Endothelial cell of umbilical vein (primary cell): ENCODE data around the gene SLFN5. TPM values are rescaled to one million over a fixed set of nuclear protein-coding genes. Genes with fewer than 3 reads are reported as not detected.

ENCODE experiments used
- BruUV-seq: library from RNA; stranded (reverse); fragments of 400-500 nt; replicated peaks from 2 replicates; lab custom pipeline; 2021; lab: Mats Ljungman, UMichigan
- CTCF ChIA-PET: fragments of 300-600, 350-600 bp; sonication (Branson Sonifier 250); formaldehyde crosslinking; loops from one replicate; lab custom pipeline; 2021; ENCODE audit warnings: antibody characterized with exemption, inconsistent platforms; lab: Charles Lee
- POLR2A ChIA-PET: fragments of 300-600, 350-600 bp; sonication (Branson Sonifier 250); formaldehyde crosslinking; loops from one replicate; lab custom pipeline; 2021; ENCODE audit warnings: antibody characterized with exemption, inconsistent platforms; lab: Charles Lee
- DNase-seq: peaks from one replicate; pipeline ENCODE4 v3.0.0-alpha.2; 2011; ENCODE audit warnings: low read depth, low spot score
- FAIRE-seq: peaks from 2 replicates; lab custom pipeline; 2011; peaks lifted over from hg19 to GRCh38; lab: Jason Lieb, UNC
- H2AFZ ChIP-seq: 2 replicates; pipeline ENCODE4 v1.6.0; 2012; ENCODE audit warnings: low read depth, low read length, control low read depth, inconsistent platforms
- H3K27ac ChIP-seq: 2 replicates; pipeline ENCODE4 v1.5.1; 2011; ENCODE audit warnings: low read depth, mild to moderate bottlenecking, control low read depth, low read length, moderate library complexity; ENCODE audit not compliant: insufficient read depth
- H3K27me3 ChIP-seq, 2 experiments: 2 replicates each; pipeline versions ENCODE4 v1.6.0 to v1.6.1; 2011; ENCODE audit warnings: low read length in 2 of 2, mixed read lengths in 1 of 2; ENCODE audit not compliant: control insufficient read depth in 2 of 2, insufficient read depth in 2 of 2
- H3K36me3 ChIP-seq, 2 experiments: 2 replicates in 1 of 2; 3 replicates in 1 of 2; pipeline ENCODE4 v1.5.1; 2011; ENCODE audit warnings: low read length in 2 of 2, mild to moderate bottlenecking in 1 of 2, moderate library complexity in 1 of 2; ENCODE audit not compliant: control insufficient read depth in 2 of 2, insufficient read depth in 2 of 2; ENCODE audit errors: extremely low read depth in 1 of 2
- H3K4me1 ChIP-seq: 3 replicates; pipeline ENCODE4 v1.5.1; 2011; ENCODE audit warnings: mild to moderate bottlenecking, low read length; ENCODE audit not compliant: control insufficient read depth, insufficient read depth; ENCODE audit errors: extremely low read depth
- H3K4me2 ChIP-seq: 2 replicates; pipeline ENCODE4 v1.6.1; 2011; ENCODE audit warnings: low read length, control low read depth, mixed read lengths; ENCODE audit not compliant: insufficient read depth
- H3K4me3 ChIP-seq, 3 experiments: fragments of 200-600 bp in 1 of 3; sonication (generic), shearing (Covaris generic) in 1 of 3; replicated peaks in 1 of 3; 2 replicates each; pipeline ENCODE4 v1.5.1; 2011 to 2016; ENCODE audit warnings: control low read depth in 3 of 3, low read length in 3 of 3, mild to moderate bottlenecking in 2 of 3, inconsistent platforms in 1 of 3, low read depth in 1 of 3, moderate library complexity in 1 of 3; ENCODE audit not compliant: insufficient read depth in 1 of 3
- H3K79me2 ChIP-seq: 2 replicates; pipeline ENCODE4 v1.6.0; 2012; ENCODE audit warnings: low read length, inconsistent platforms; ENCODE audit not compliant: control insufficient read depth, insufficient read depth
- H3K9ac ChIP-seq: replicated peaks from 2 replicates; pipeline ENCODE3; 2011; ENCODE audit warnings: low read length, control low read depth; ENCODE audit not compliant: insufficient read depth; ENCODE audit errors: extremely low read depth
- H3K9me1 ChIP-seq: replicated peaks from 3 replicates; pipeline ENCODE4 v1.6.0; 2011; ENCODE audit warnings: mild to moderate bottlenecking, low read length; ENCODE audit not compliant: control insufficient read depth, insufficient read depth; ENCODE audit errors: extremely low read depth
- H3K9me3 ChIP-seq: replicated peaks from 2 replicates; pipeline ENCODE4 v1.5.1; 2012; ENCODE audit warnings: low read length, inconsistent platforms; ENCODE audit not compliant: control insufficient read depth, insufficient read depth
- H4K20me1 ChIP-seq: replicated peaks from 2 replicates; pipeline ENCODE3; 2011; ENCODE audit warnings: mild to moderate bottlenecking, low read length; ENCODE audit not compliant: control insufficient read depth, insufficient read depth; ENCODE audit errors: extremely low read depth
- CTCF ChIP-seq, 2 donors: IDR thresholded peaks; 1 replicate in 1 of 2; 2 replicates in 1 of 2; pipeline ENCODE4 v1.5.1; 2011; ENCODE audit warnings: low read length in 2 of 2, mild to moderate bottlenecking in 2 of 2, moderate library complexity in 2 of 2, control low read depth in 1 of 2, inconsistent platforms in 1 of 2, low read depth in 1 of 2; ENCODE audit not compliant: insufficient read depth in 1 of 2; ENCODE audit errors: extremely low read depth in 1 of 2
- EZH2 ChIP-seq: IDR thresholded peaks from 2 replicates; pipeline ENCODE4 v1.6.1; 2012; ENCODE audit warnings: borderline replicate concordance, low read depth, mild to moderate bottlenecking, moderate library complexity, low read length, inconsistent platforms; ENCODE audit not compliant: severe bottlenecking
- FOS ChIP-seq: IDR thresholded peaks from 2 replicates; pipeline ENCODE4 v1.6.1; 2011; ENCODE audit warnings: mild to moderate bottlenecking, low read length, moderate library complexity, borderline replicate concordance; ENCODE audit not compliant: insufficient read depth
- GATA2 ChIP-seq: IDR thresholded peaks from 2 replicates; pipeline ENCODE4 v1.7.0; 2011; ENCODE audit warnings: low read depth, mild to moderate bottlenecking, moderate library complexity, mixed read lengths, low read length; ENCODE audit not compliant: insufficient read length, insufficient read depth
- JUN ChIP-seq: IDR thresholded peaks from 2 replicates; pipeline ENCODE4 v1.6.1; 2011; ENCODE audit warnings: borderline replicate concordance, low read depth; ENCODE audit not compliant: insufficient read length, insufficient read depth
- MAX ChIP-seq: IDR thresholded peaks from 2 replicates; pipeline ENCODE4 v1.6.1; 2011; ENCODE audit not compliant: insufficient read depth, insufficient read length
- MYC ChIP-seq: IDR thresholded peaks from one replicate; pipeline ENCODE4 v1.6.1; 2011; ENCODE audit warnings: mild to moderate bottlenecking, low read depth, low read length
- POLR2A ChIP-seq: IDR thresholded peaks from 2 replicates; pipeline ENCODE4 v1.6.1; 2012; ENCODE audit warnings: low read depth, mild to moderate bottlenecking, control low read depth, low read length
- POLR2AphosphoS5 ChIP-seq: IDR thresholded peaks from 2 replicates; pipeline ENCODE4 v1.6.1; 2012; ENCODE audit warnings: low read depth, mild to moderate bottlenecking, control low read depth, low read length, moderate library complexity; ENCODE audit not compliant: insufficient read depth
- dilution Hi-C: fragments of 300-500 bp; cut with MboI; formaldehyde crosslinking; loops from one replicate; pipeline ENCODE4 v1.15.0; 2019; ENCODE audit warnings: low sequenced_read_pairs; ENCODE audit not compliant: extremely low pct_ligation_motif_present
- intact Hi-C: fragments of 100-400 bp; cut with micrococcal nuclease; formaldehyde crosslinking; loops from one replicate; pipeline ENCODE4 v1.10.0; 2022
- polyA plus RNA-seq, 4 experiments: library from polyadenylated mRNA; depleted of rRNA in 3 of 4; stranded (reverse) in 3 of 4; unstranded in 1 of 4; fragments of >200 nt; gene quantifications; 2 replicates each; pipeline versions ENCODE4 v1.2.1 to v1.2.3, GENCODE V29; 2011 to 2012; ENCODE audit warnings: missing spikeins in 1 of 4
- total RNA-seq: library from RNA; stranded (reverse); gene quantifications from 2 replicates; pipeline ENCODE4 v1.2.3, GENCODE V29; 2021

Gene SLFN5
- total and polyA plus RNA-seq, 2 donors (not counting 3 experiments of a cell fraction or from before 2014, with no cell fraction given): 4.5 to 24.2 TPM

- ChIA-PET POLR2A (no interaction called here), CTCF (interaction anchor here (2.1 kb wide), 1 partner anchor 18 kb away, joined by 5 read pairs; no protein-coding TSS in a partner anchor)
- no peak for FAIRE-seq
- peaks cover 4 to 22% of the 10 kb centered on the region in 2 experiments for H3K27me3 ChIP-seq
- TF ChIP-seq GATA2 (no peak), MYC (no peak), FOS (no peak), CTCF (IDR thresholded peaks at IDR 0.05; ENCODE audit: extremely low read depth in 1 of 2, insufficient read depth in 1 of 2, low read depth in 1 of 2, low read length in 2 of 2) (no peak), POLR2AphosphoS5 (no peak), MAX (no peak), POLR2A (no peak), JUN (no peak), EZH2 (no peak)
- no TSS peak for BruUV-seq
- no peaks in the 10 kb centered on the region for H3K9me1 ChIP-seq
- H3K27ac ChIP-seq: no peak overlapping the region
- DNase-seq: no peak
- H3K4me2 ChIP-seq: no peak overlapping the region
- H4K20me1 ChIP-seq: no peaks in the 10 kb centered on the region
- H3K79me2 ChIP-seq: no peaks in the 10 kb centered on the region
- intact Hi-C loops (no loop called here), dilution Hi-C loops (no loop called here)
- H3K9ac ChIP-seq: no peak overlapping the region
- no peaks in the 10 kb centered on the region for H3K9me3 ChIP-seq
- no peaks in the 10 kb centered on the region for H3K36me3 ChIP-seq
- H3K4me3 ChIP-seq: no peak overlapping the region
- H2AFZ ChIP-seq: no peak overlapping the region
- peaks cover 9% of the 10 kb centered on the region for H3K4me1 ChIP-seq
Measured at GRCh38 chr17:35238821-35239220, 4.1 kb upstream of the SLFN5 start.
